Calu3 (cell line): ENCODE data around the gene SND1. TPM values are rescaled to one million over a fixed set of nuclear protein-coding genes. Genes with fewer than 3 reads are reported as not detected.

Source experiments
- BruUV-seq: library from RNA; stranded (reverse); fragments of 400-500 nt; replicated peaks from 2 replicates; lab custom pipeline; 2021; lab: Mats Ljungman, UMichigan
- CTCF ChIA-PET: fragments of 300-600 bp; sonication (Branson Sonifier 250); formaldehyde crosslinking; loops from one replicate; lab custom pipeline; 2022; ENCODE audit warnings: antibody characterized with exemption; lab: Charles Lee
- DNase-seq: peaks from one replicate; pipeline ENCODE4 v3.0.0; 2022
- H3K27ac Mint-ChIP-seq: one replicate; pipeline ENCODE4 v1.8.0; 2022; ENCODE audit warnings: mixed read lengths; ENCODE audit not compliant: unreplicated experiment
- H3K27me3 Mint-ChIP-seq: one replicate; pipeline ENCODE4 v1.8.0; 2022; ENCODE audit warnings: mixed read lengths; ENCODE audit not compliant: unreplicated experiment
- H3K36me3 Mint-ChIP-seq: one replicate; pipeline ENCODE4 v1.8.0; 2022; ENCODE audit warnings: mild to moderate bottlenecking, moderate library complexity, mixed read lengths; ENCODE audit not compliant: insufficient read depth, unreplicated experiment
- H3K4me1 Mint-ChIP-seq: one replicate; pipeline ENCODE4 v1.8.0; 2022; ENCODE audit warnings: mild to moderate bottlenecking, low read depth, mixed read lengths; ENCODE audit not compliant: unreplicated experiment
- H3K4me3 Mint-ChIP-seq: one replicate; pipeline ENCODE4 v1.8.0; 2022; ENCODE audit warnings: mild to moderate bottlenecking, low read depth, moderate library complexity, mixed read lengths; ENCODE audit not compliant: unreplicated experiment
- H3K9me3 Mint-ChIP-seq: one replicate; pipeline ENCODE4 v1.8.0; 2022; ENCODE audit warnings: low read depth, mixed read lengths; ENCODE audit not compliant: unreplicated experiment
- CTCF ChIP-seq: fragments of 200-600 bp; IDR thresholded peaks from one replicate; pipeline ENCODE4 v1.8.0; 2022; ENCODE audit warnings: antibody characterized with exemption; ENCODE audit not compliant: unreplicated experiment
- intact Hi-C: fragments of 100-400 bp; cut with micrococcal nuclease; formaldehyde crosslinking; loops from one replicate; pipeline ENCODE4 v1.10.0; 2022; ENCODE audit not compliant: unreplicated experiment
- total RNA-seq: library from RNA; stranded (reverse); gene quantifications from 2 replicates; pipeline ENCODE4 v1.2.3, GENCODE V29; 2022

Gene SND1
- total RNA-seq, 1 experiment from 2014 or later: 205 TPM

- no peak for TF ChIP-seq CTCF
- H3K9me3 Mint-ChIP-seq: no peaks in the 10 kb centered on the region
- no peak overlapping the region for H3K27ac Mint-ChIP-seq
- intact Hi-C loops: no loop called here
- BruUV-seq: no TSS peak
- CTCF ChIA-PET: no interaction called here
- H3K4me3 Mint-ChIP-seq: no peak overlapping the region
- no peak for DNase-seq
- peaks cover 20% of the 10 kb centered on the region for H3K4me1 Mint-ChIP-seq
- H3K36me3 Mint-ChIP-seq: peaks cover 7% of the 10 kb centered on the region
- no peaks in the 10 kb centered on the region for H3K27me3 Mint-ChIP-seq
Measured at GRCh38 chr7:127882313-127882920, 230.4 kb downstream of the SND1 start.

DNA sequence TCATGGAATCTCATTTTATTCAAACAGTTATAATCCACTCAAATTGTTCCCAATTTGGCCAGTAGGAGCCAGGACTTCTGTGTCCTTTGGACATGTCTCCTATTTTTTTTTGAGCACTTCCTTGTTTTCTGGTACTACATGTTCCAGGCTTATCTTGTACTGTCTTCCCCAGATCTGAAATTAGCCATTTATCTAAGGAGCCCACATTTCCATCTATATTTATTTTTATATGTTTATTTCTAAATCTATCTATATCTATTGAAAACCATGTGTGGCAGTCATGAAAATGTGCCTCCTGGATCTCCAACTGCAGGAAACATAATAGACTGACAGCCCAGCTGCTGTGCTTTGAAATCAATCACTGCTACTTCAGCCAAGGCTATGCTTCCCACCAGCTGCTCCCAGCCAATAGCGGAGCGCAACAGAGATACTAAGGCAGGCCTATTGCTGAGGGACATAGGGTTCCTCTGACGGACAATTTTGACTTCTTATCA is 232.1 kb downstream of the SND1 start:
- intact Hi-C loops: no loop called here
- TF ChIP-seq CTCF: no peak
- CTCF ChIA-PET: no interaction called here
- no peak overlapping the region for H3K27ac Mint-ChIP-seq
- DNase-seq: no peak
- H3K9me3 Mint-ChIP-seq: no peaks in the 10 kb centered on the region
- H3K4me3 Mint-ChIP-seq: no peak overlapping the region
- BruUV-seq: no TSS peak
- peaks cover 15% of the 10 kb centered on the region for H3K36me3 Mint-ChIP-seq
- peaks cover 20% of the 10 kb centered on the region for H3K4me1 Mint-ChIP-seq
- no peaks in the 10 kb centered on the region for H3K27me3 Mint-ChIP-seq

- no TSS peak for BruUV-seq
- intact Hi-C loops: no loop called here
Measured at GRCh38 chr7:127885222-127885772, 233.3 kb downstream of the SND1 start.

DNA sequence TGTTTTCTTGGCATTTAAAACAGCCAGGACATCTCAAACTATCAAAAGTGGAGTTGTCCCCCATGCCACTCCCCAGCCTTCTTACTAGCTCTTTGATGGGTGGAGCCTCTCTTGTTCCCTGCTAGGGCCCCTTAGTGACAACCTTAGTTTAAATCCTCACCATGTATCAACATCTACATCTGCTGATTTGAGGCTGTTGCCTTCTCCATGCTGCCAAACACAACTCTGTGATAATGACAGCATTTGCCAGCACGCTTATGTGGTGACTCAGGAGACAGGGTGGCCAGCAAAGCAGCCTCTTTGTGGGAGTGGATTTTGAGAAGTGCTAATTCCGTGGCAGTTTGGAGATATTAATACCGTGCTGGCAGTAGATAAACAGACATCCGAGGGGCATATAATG is 233.8 kb downstream of the SND1 start:
- DNase-seq: no peak
- intact Hi-C loops: no loop called here
- TF ChIP-seq CTCF: no peak
- CTCF ChIA-PET: no interaction called here
- H3K27me3 Mint-ChIP-seq: no peaks in the 10 kb centered on the region
- no peak overlapping the region for H3K4me3 Mint-ChIP-seq
- BruUV-seq: no TSS peak
- peaks cover 28% of the 10 kb centered on the region for H3K36me3 Mint-ChIP-seq
- no peaks in the 10 kb centered on the region for H3K9me3 Mint-ChIP-seq
- H3K27ac Mint-ChIP-seq: no peak overlapping the region
- H3K4me1 Mint-ChIP-seq: peaks cover 31% of the 10 kb centered on the region

More at GRCh38 chr7:127885222-127885772, 233.3 kb downstream of the SND1 start:
- H3K27ac Mint-ChIP-seq: no peak overlapping the region
- no peaks in the 10 kb centered on the region for H3K9me3 Mint-ChIP-seq
- peaks cover 27% of the 10 kb centered on the region for H3K36me3 Mint-ChIP-seq
- H3K4me1 Mint-ChIP-seq: peaks cover 25% of the 10 kb centered on the region
- DNase-seq: no peak
- no peaks in the 10 kb centered on the region for H3K27me3 Mint-ChIP-seq
- H3K4me3 Mint-ChIP-seq: no peak overlapping the region
- CTCF ChIA-PET: no interaction called here
- TF ChIP-seq CTCF: no peak
